ENCODE measurements around the gene TMEM120B. TPM values are rescaled to one million over a fixed set of nuclear protein-coding genes. Genes with fewer than 3 reads are reported as not detected.

Gene TMEM120B
- total RNA-seq, 1 experiment from 2014 or later: 18.5 TPM

- no peaks in the 10 kb centered on the region for H3F3A ChIP-seq (ENCODE audit: low read length, unreplicated experiment)
- H3K9ac ChIP-seq (ENCODE audit: low read length): no peak overlapping the region
- no peaks in the 10 kb centered on the region for H3K4me1 ChIP-seq (ENCODE audit: insufficient read depth, low read length)
- no peaks in the 10 kb centered on the region for H4K20me1 ChIP-seq (ENCODE audit: low read length)
- CTCF ChIA-PET: interaction anchor here (0.6 kb wide), 1 partner anchor 10 kb away, joined by 3 read pairs; no protein-coding TSS in a partner anchor
- peaks cover 45% of the 10 kb centered on the region for H3K36me3 ChIP-seq (ENCODE audit: low read depth, low read length)
- H3K27ac ChIP-seq (ENCODE audit: low read length): no peak overlapping the region
- no peaks in the 10 kb centered on the region for H3K9me3 ChIP-seq (ENCODE audit: low read length)
- H3K4me3 ChIP-seq (ENCODE audit: low read length): no peak overlapping the region
- DNase-seq (no peak), ATAC-seq (peak; percentile 12; the same call in 1 of the 2 replicates)
- H3K4me2 ChIP-seq (ENCODE audit: low read length): no peak overlapping the region
- intact Hi-C loops (cut with micrococcal nuclease): no loop called here
- BruUV-seq (replicated peaks): no TSS peak
- TF ChIP-seq, protein P1, sequence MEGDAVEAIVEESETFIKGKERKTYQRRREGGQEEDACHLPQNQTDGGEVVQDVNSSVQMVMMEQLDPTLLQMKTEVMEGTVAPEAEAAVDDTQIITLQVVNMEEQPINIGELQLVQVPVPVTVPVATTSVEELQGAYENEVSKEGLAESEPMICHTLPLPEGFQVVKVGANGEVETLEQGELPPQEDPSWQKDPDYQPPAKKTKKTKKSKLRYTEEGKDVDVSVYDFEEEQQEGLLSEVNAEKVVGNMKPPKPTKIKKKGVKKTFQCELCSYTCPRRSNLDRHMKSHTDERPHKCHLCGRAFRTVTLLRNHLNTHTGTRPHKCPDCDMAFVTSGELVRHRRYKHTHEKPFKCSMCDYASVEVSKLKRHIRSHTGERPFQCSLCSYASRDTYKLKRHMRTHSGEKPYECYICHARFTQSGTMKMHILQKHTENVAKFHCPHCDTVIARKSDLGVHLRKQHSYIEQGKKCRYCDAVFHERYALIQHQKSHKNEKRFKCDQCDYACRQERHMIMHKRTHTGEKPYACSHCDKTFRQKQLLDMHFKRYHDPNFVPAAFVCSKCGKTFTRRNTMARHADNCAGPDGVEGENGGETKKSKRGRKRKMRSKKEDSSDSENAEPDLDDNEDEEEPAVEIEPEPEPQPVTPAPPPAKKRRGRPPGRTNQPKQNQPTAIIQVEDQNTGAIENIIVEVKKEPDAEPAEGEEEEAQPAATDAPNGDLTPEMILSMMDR (conservative IDR thresholded peaks at IDR 0.05; ENCODE audit: low read depth, low read length): no peak
- TF ChIP-seq EZH2phosphoT487 (IDR thresholded peaks at IDR 0.05; ENCODE audit: borderline replicate concordance, low read length) (no peak), EZH2 (IDR thresholded peaks at IDR 0.05; ENCODE audit: low read length, unreplicated experiment) (no peak)
- no peak overlapping the region for H2AFZ ChIP-seq (ENCODE audit: low read length)
- H3K27me3 ChIP-seq (ENCODE audit: low read length): no peaks in the 10 kb centered on the region
- POLR2A ChIA-PET (ENCODE audit: unreplicated experiment): no interaction called here
- no peaks in the 10 kb centered on the region for H3K9me2 ChIP-seq (replicated peaks; ENCODE audit: low read length)
- H3K79me2 ChIP-seq (ENCODE audit: low read length): no peaks in the 10 kb centered on the region
These were observed 115.0 kb downstream of the TMEM120B start for GRCh38 chr12:121827351-121828099.

- no peaks in the 10 kb centered on the region for H3K27me3 ChIP-seq (ENCODE audit: low read length)
- no TSS peak for BruUV-seq (replicated peaks)
- ChIA-PET POLR2A (ENCODE audit: unreplicated experiment) (no interaction called here), CTCF (no interaction called here)
- ATAC-seq (no peak), DNase-seq (no peak)
- intact Hi-C loops (cut with micrococcal nuclease): no loop called here
- H3K36me3 ChIP-seq (ENCODE audit: low read depth, low read length): peaks cover 42% of the 10 kb centered on the region
- no peak overlapping the region for H3K4me2 ChIP-seq (ENCODE audit: low read length)
- H3K9me3 ChIP-seq (ENCODE audit: low read length): no peaks in the 10 kb centered on the region
- H3K4me3 ChIP-seq (ENCODE audit: low read length): no peak overlapping the region
- H3K79me2 ChIP-seq (ENCODE audit: low read length): no peaks in the 10 kb centered on the region
- TF ChIP-seq EZH2 (IDR thresholded peaks at IDR 0.05; ENCODE audit: low read length, unreplicated experiment) (no peak), EZH2phosphoT487 (IDR thresholded peaks at IDR 0.05; ENCODE audit: borderline replicate concordance, low read length) (no peak)
- TF ChIP-seq, protein P1 (conservative IDR thresholded peaks at IDR 0.05; ENCODE audit: low read depth, low read length): no peak
- no peaks in the 10 kb centered on the region for H3K9me2 ChIP-seq (replicated peaks; ENCODE audit: low read length)
- H4K20me1 ChIP-seq (ENCODE audit: low read length): no peaks in the 10 kb centered on the region
- no peak overlapping the region for H3K27ac ChIP-seq (ENCODE audit: low read length)
- H2AFZ ChIP-seq (ENCODE audit: low read length): no peak overlapping the region
- no peaks in the 10 kb centered on the region for H3F3A ChIP-seq (ENCODE audit: low read length, unreplicated experiment)
- H3K4me1 ChIP-seq (ENCODE audit: insufficient read depth, low read length): no peaks in the 10 kb centered on the region
- no peak overlapping the region for H3K9ac ChIP-seq (ENCODE audit: low read length)
These were observed 115.8 kb downstream of the TMEM120B start for GRCh38 chr12:121828306-121828705.

GRCh38 chr12:121828826-121829225 is 116.3 kb downstream of the TMEM120B start:
- CTCF ChIA-PET: no interaction called here
- intact Hi-C loops (cut with micrococcal nuclease): no loop called here
- no peak overlapping the region for H3K27ac ChIP-seq (ENCODE audit: low read length)

More at GRCh38 chr12:121828826-121829225, 116.3 kb downstream of the TMEM120B start:
- Histone ChIP-seq H3K4me3 (ENCODE audit: low read length) (no peak overlapping the region), H2AFZ (ENCODE audit: low read length) (no peak overlapping the region), H3K9me2 (replicated peaks; ENCODE audit: low read length) (no peaks in the 10 kb centered on the region), H3K79me2 (ENCODE audit: low read length) (no peaks in the 10 kb centered on the region), H3F3A (ENCODE audit: low read length, unreplicated experiment) (no peaks in the 10 kb centered on the region), H3K4me1 (ENCODE audit: insufficient read depth, low read length) (no peaks in the 10 kb centered on the region), H3K36me3 (ENCODE audit: low read depth, low read length) (peaks cover 37% of the 10 kb centered on the region), H3K9me3 (ENCODE audit: low read length) (no peaks in the 10 kb centered on the region), H3K9ac (ENCODE audit: low read length) (no peak overlapping the region), H3K27me3 (ENCODE audit: low read length) (no peaks in the 10 kb centered on the region), H3K4me2 (ENCODE audit: low read length) (no peak overlapping the region), H4K20me1 (ENCODE audit: low read length) (no peaks in the 10 kb centered on the region)
- TF ChIP-seq EZH2phosphoT487 (IDR thresholded peaks at IDR 0.05; ENCODE audit: borderline replicate concordance, low read length): no peak
- TF ChIP-seq, protein P1 (conservative IDR thresholded peaks at IDR 0.05; ENCODE audit: low read depth, low read length): no peak
- no peak for TF ChIP-seq EZH2 (IDR thresholded peaks at IDR 0.05; ENCODE audit: low read length, unreplicated experiment)
- ATAC-seq (no peak), DNase-seq (no peak)
- no TSS peak for BruUV-seq (replicated peaks)
- POLR2A ChIA-PET (ENCODE audit: unreplicated experiment): no interaction called here
